ENCODE measurements around the gene FOXD2.

- TF ChIP-seq ZNF785 (tag by site-specific recombination; IDR thresholded peaks at IDR 0.05) (no peak), ZNF24 (tag by site-specific recombination; IDR thresholded peaks at IDR 0.05) (no peak), CTCF (tag by site-specific recombination; IDR thresholded peaks at IDR 0.05) (no peak), PRDM2 (tag by site-specific recombination; IDR thresholded peaks at IDR 0.05; ENCODE audit: borderline replicate concordance) (no peak), YY1 (tag by site-specific recombination; IDR thresholded peaks at IDR 0.05) (no peak), ATF2 (tag by site-specific recombination; IDR thresholded peaks at IDR 0.05; ENCODE audit: low read depth) (no peak), ZSCAN4 (tag by site-specific recombination; IDR thresholded peaks at IDR 0.05) (no peak), TCF7L2 (IDR thresholded peaks at IDR 0.05; ENCODE audit: borderline replicate concordance, low read depth, low read length) (no peak), ZNF362 (tag by site-specific recombination; IDR thresholded peaks at IDR 0.05) (no peak), ZBTB21 (tag by site-specific recombination; IDR thresholded peaks at IDR 0.05) (no peak), KLF17 (tag by site-specific recombination; IDR thresholded peaks at IDR 0.05) (no peak)
These were observed 26.4 kb upstream of the FOXD2 start for GRCh38 chr1:47411436-47411835.
